Measurements from ENCODE around the gene STIM1.
"Not testable (repeated sequence)": the region's sequence is repeated elsewhere in the genome, so short reads cannot be mapped to it uniquely, and the experiment has no call there.

STIM1 gene

DNA sequence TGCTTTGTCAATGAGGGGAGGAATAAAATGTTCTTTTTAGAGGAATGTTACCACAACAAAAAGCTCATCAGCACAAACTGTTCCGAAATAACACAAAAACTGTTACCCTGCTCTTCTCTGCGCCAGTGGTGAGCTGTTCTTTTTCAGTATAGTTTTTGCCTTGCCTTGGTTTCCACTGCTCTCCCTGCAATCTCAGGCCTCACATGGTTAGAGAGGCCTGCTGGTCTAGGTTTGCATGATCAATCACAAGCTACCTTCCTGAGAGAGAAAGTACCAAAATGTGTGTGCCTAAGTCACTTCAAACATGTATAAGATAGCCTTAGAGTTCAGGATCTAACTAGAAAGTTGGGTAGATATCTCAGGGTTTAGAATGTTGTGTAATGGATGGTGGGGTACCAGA lies 114.6 kb downstream of the STIM1 start:
- in situ Hi-C loops (cut with MboI; ENCODE audit: low sequenced_read_pairs), result no loop called here

DNA sequence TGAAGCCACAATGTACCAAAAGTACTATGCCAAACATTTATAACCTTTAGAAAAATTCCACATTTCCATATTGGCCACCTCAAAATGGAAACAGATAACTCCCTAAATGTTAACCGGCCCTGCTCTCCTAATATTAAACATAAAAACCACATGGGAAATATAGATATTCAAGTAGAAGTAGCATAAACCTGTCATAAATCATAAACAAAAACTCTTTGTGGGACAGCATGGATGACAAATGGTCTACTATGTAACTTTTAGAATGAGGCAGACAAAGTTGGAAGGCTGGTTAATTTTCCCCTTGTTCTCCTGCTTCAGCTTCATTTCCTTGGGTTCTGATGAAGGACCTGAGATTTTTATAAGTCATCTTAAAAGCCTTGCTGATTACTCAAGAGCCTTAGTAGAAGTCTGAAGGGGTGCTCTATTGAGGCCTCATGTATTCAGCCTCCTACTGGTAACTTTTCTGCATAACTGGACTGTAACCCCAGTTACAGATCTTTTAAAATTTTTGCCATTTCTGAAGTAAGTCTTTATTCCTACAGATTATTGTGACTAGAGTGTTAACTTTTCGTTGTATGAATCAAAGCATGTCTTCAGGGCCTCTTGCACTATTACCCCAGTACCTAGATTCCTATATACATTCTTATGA lies 116.4 kb downstream of the STIM1 start:
- in situ Hi-C loops (cut with MboI; ENCODE audit: low sequenced_read_pairs), result no loop called here

DNA sequence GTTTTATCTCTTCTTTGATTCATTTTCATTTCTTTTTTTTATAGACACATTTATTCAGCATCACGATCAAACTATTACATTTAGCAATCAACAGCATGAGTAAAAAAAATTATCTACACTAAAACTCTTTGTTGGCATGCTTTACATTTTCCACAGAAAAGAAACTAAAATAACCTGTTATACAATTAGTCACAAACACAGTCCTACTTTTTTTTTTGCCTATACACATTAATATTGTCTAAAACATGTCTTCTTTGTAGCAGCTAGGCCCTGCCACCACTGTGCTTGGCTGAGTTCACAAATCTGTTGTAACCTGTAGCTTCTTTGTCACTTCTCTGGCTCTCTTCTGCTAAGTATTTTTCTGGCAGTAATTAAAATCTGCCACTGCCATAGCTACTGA lies 117.0 kb downstream of the STIM1 start:
- in situ Hi-C loops (cut with MboI; ENCODE audit: low sequenced_read_pairs), result no loop called here

DNA sequence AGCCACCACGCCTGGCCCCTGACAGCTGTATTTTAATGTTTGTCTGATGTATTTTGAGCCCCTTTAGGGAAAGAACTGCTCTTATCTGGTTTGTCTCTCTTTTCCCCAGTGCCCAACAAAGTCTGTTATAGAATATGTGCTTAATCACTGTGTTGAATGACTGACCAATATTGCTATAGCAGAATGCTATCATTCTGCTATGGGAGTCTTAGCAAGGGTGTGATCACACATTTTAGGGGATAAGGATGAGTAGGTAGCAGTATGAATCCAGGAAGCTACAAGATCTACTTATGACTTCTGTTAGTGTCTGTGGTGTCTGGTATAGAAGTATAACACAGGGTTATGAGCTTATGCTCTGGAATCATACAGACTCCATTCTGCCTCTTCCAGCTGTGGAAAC lies 121.6 kb downstream of the STIM1 start:
- in situ Hi-C loops (cut with MboI; ENCODE audit: low sequenced_read_pairs), result no loop called here

- in situ Hi-C loops (cut with MboI; ENCODE audit: low sequenced_read_pairs), result no loop called here
Measured at GRCh38 chr11:3981084-3981633, 125.7 kb downstream of the STIM1 start.

- in situ Hi-C loops (cut with MboI; ENCODE audit: low sequenced_read_pairs), result no loop called here
Measured at GRCh38 chr11:3982431-3982830, 127.0 kb downstream of the STIM1 start.

DNA sequence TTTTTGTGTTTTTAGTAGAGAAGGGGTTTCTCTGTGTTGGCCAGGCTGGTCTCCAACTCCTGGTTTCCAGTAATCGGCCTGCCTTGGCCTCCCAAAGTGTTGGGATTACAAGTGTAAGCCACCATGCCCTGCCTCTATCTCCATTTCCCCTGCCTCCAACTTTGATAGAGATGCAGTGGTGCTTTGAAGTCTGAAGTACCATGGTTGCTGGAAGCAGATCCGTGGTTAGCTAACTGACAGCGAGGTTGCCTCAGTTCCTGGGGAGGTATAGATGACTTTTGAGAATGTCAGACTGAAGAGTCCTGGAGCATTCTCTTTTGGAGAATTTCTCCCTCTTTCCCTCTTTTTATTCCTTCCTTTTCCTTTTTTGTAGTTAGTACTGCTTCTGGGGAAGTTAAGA lies 127.6 kb downstream of the STIM1 start:
- in situ Hi-C loops (cut with MboI; ENCODE audit: low sequenced_read_pairs), result no loop called here

DNA sequence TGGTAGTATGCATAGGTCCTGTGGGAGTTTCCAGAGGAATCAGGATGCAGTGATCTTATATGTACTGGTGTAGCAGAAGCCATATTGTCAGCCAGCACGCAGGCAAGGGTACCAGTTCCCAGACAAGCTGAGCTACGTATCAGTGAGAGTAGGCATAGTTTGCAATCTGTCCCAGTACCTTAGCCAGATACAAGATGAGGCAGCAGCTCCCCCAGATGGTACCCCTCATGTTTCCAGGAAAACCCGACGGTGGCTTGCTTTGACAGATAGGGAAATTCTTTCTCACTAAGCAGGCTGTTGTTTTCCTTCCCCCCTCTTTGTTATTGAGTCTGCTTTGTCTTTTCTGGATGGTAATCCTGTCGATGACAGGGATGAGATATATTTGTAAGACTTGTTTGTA lies 129.4 kb downstream of the STIM1 start:
- in situ Hi-C loops (cut with MboI; ENCODE audit: low sequenced_read_pairs), result no loop called here

- in situ Hi-C loops (cut with MboI; ENCODE audit: low sequenced_read_pairs), result no loop called here
Measured at GRCh38 chr11:3985631-3986030, 130.2 kb downstream of the STIM1 start.

- in situ Hi-C loops (cut with MboI; ENCODE audit: low sequenced_read_pairs), result no loop called here
Measured at GRCh38 chr11:3986301-3986700, 130.8 kb downstream of the STIM1 start.

DNA sequence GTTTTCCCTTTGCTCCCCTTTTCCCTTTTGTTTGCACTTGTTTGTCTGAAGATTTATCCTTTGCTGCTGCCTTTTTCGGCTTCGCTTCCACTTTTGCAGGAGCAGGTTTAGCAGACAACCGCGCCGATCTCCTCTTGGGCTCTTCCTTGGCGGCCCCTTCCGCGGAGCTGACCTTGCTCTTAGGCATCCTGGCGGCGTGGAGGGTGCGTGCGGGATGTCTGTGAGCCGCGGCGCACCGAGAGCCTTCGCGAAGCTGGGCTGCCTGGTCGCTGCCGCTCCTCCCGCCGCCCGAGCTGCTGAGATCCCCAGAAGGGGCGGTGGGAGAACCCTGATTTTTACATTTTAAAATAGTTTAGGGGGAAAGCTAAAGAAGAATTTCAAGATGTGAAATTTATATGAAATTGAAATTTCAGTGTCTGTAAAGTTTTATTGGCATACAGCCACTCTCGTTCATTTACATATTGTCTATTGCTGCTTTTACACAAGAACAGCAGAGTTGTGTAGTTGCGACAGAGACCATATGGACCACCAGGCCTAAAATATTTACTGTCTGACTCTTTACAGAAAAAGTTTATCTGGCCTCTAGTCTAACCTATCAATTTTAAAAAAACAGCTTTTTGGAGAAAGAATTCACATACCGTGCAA lies 133.9 kb downstream of the STIM1 start:
- in situ Hi-C loops (cut with MboI; ENCODE audit: low sequenced_read_pairs), result no loop called here

- in situ Hi-C loops (cut with MboI; ENCODE audit: low sequenced_read_pairs), result no loop called here
Measured at GRCh38 chr11:3989921-3990290, 134.4 kb downstream of the STIM1 start.

GRCh38 chr11:3990406-3990805 lies 134.9 kb downstream of the STIM1 start:
- in situ Hi-C loops (cut with MboI; ENCODE audit: low sequenced_read_pairs), result no loop called here

- in situ Hi-C loops (cut with MboI; ENCODE audit: low sequenced_read_pairs), result no loop called here
Measured at GRCh38 chr11:3992964-3993363, 137.5 kb downstream of the STIM1 start.

DNA sequence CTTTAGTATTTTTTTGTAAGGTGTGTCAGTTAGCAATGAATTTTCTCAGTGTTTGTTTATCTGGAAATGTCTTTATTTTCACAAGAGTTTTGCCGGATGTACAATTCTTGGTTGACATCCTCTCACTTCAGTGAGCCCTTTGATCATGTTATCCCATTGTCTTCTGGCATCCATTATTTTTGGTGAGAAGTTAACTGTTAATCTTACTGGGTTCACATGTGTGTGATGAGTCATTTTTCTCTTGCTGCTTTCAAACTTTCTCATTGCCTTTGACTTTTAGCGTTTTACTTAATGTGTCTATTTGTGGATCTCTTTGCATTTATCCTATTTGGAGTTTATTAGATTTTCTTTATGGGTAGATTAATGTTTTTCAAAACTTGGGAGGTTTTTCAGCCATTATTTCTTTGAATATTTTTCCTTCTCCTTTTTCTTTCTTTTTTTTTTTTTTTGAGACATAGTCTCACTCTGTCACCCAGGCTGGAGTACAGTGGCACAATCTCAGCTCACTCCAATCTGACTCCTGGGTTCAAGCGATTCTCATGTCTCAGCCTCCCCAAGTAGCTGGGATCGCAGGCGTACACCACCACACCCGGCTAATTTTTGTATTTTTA lies 138.7 kb downstream of the STIM1 start:
- in situ Hi-C loops (cut with MboI; ENCODE audit: low sequenced_read_pairs), result no loop called here

GRCh38 chr11:3995307-3995706 lies 139.8 kb downstream of the STIM1 start:
- in situ Hi-C loops (cut with MboI; ENCODE audit: low sequenced_read_pairs), result no loop called here

DNA sequence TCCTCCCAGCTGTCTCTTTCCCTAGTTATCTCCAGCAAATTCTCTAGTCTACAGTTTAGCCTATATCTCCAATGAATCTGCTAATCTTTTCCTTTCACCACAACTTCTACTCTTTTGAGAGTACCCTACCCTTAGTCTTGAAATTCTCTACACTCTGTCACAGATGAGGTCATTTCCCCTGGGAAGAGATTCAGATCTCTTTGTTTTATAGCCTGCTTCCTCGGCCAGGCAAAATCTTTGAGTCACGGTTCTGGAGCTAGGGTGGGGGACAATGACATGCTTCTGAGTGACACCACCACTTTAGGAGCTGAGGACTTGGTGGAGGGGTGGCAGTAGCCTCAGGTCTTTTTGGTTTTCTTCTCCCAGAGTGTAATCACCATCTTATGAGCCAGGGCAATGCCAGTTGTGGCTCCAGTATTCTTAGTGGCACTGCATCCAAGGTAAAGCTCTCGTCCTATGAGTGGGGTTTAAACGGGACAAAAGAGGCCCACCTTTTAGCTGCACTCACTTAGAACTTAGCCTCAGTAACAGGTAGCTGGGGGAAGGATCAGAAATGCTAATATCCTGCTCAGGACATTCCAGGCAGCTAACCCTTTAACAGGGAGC lies 140.6 kb downstream of the STIM1 start:
- in situ Hi-C loops (cut with MboI; ENCODE audit: low sequenced_read_pairs), result no loop called here

GRCh38 chr11:3996651-3997050 lies 141.2 kb downstream of the STIM1 start:
- in situ Hi-C loops (cut with MboI; ENCODE audit: low sequenced_read_pairs), result no loop called here

DNA sequence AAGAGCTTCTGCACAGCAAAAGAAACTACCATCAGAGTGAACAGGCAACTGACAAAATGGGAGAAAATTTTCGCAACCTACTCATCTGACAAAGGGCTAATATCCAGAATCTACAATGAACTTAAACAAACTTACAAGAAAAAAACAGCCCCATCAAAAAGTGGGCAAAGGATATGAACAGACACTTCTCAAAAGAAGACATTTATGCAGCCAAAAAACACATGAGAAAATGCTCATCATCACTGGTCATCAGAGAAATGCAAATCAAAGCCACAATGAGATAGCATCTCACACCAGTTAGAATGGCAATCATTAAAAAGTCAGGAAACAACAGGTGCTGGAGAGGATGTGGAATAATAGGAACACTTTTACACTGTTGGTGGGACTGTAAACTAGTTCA lies 149.3 kb downstream of the STIM1 start:
- in situ Hi-C loops (cut with MboI; ENCODE audit: low sequenced_read_pairs), result not testable (repeated sequence)

DNA sequence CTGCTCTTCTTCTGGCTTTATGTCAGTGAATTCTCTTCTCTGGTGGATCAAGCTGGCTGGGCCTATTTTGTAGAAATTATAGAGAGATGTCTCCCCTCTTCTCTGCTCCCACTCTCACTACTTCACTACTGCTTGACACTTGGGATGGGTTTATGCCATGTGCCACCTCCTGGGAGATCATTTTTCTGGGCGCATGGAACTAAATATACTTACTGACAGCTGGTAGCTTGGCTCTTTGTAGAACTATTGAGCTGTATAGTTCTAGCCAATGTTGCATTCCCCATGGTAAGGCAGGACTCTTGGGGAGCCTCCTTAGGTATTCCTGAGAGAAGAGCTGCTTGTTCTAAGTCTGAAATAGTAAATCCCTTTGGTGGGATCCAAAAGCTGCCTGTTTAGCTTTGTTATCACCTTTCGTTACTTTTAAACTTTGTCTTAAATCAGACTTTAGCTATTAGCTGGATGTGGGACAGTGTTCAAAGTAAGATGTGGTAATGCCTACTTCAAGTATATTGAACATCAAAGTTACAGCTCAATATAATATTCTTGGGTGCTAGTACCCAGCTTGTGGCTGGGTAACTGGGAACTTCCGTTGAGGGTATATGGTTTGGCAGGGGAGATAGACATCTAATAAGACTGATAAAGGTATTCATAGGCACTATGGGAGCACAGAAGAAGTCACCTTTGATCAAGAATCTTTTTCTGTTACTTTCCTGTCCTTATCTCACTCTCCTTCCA lies 151.6 kb downstream of the STIM1 start:
- in situ Hi-C loops (cut with MboI; ENCODE audit: low sequenced_read_pairs), result no loop called here

DNA sequence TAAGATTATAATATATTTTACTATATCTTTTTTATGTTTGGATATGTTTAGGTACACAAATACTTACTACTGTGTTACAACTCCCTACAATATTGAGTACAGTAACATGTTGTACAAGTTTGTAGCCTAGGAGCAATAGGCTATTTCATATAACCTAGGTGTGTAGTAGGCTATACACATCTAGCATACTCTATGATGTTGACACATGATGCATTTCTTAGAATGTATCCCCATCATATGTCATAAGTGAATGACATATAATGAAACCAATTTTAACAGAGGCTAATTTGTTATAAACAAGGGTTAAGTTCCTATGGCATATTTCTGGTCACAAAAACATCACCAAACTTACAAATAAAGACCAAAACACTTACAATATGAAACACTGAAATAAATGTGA lies 152.7 kb downstream of the STIM1 start:
- in situ Hi-C loops (cut with MboI; ENCODE audit: low sequenced_read_pairs), result no loop called here
